ENCODE measurements around the gene GALNT9.

Gene GALNT9

DNA sequence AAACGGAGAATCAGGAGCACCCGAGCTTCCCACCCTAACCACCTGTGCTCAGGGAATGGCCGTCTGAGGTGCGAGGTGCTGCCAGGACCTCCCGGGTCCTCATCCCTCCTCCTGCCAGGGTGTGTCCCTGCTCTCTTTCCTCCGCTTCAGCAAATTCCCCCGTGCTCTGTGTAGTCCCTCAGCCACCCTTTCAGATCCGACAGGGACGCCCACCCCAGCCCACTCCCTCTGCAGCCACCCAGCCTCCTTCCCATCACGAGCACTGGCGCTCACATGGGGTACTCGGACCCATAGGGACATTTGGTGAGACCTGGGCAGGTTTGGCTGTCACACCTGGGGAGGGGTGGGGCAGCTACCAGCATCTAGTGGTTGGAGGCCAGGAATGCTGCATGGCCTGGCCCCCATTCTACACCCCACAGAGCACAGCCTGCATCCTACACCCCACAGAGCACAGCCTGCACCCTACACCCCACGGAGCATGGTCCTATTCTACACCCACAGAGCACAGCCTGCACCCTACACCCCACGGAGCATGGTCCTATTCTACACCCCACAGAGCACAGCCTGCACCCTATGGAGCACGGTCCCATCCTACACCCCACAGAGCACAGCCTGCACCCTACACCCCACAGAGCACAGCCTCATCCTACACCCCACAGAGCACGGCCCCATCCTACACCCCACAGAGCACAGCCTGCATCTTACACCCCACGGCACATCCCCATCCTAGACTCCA lies 12.7 kb downstream of the GALNT9 start:
- no peak overlapping the region for H3K4me3 ChIP-seq (ENCODE audit: low read depth, low read length)
- in situ Hi-C loops (cut with HindIII; ENCODE audit: low sequenced_read_pairs) = no loop called here
- TF ChIP-seq, protein P1, sequence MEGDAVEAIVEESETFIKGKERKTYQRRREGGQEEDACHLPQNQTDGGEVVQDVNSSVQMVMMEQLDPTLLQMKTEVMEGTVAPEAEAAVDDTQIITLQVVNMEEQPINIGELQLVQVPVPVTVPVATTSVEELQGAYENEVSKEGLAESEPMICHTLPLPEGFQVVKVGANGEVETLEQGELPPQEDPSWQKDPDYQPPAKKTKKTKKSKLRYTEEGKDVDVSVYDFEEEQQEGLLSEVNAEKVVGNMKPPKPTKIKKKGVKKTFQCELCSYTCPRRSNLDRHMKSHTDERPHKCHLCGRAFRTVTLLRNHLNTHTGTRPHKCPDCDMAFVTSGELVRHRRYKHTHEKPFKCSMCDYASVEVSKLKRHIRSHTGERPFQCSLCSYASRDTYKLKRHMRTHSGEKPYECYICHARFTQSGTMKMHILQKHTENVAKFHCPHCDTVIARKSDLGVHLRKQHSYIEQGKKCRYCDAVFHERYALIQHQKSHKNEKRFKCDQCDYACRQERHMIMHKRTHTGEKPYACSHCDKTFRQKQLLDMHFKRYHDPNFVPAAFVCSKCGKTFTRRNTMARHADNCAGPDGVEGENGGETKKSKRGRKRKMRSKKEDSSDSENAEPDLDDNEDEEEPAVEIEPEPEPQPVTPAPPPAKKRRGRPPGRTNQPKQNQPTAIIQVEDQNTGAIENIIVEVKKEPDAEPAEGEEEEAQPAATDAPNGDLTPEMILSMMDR (IDR thresholded peaks at IDR 0.05; ENCODE audit: low read depth, low read length, missing control alignments) = no peak
- no peak for DNase-seq (ENCODE audit: low read depth)

GRCh38 chr12:132315951-132316350 lies 13.4 kb downstream of the GALNT9 start:
- in situ Hi-C loops (cut with HindIII; ENCODE audit: low sequenced_read_pairs) = no loop called here
- no peak for DNase-seq (ENCODE audit: low read depth)
- no peak overlapping the region for H3K4me3 ChIP-seq (ENCODE audit: low read depth, low read length)
- TF ChIP-seq, protein P1 (IDR thresholded peaks at IDR 0.05; ENCODE audit: low read depth, low read length, missing control alignments) = no peak

DNA sequence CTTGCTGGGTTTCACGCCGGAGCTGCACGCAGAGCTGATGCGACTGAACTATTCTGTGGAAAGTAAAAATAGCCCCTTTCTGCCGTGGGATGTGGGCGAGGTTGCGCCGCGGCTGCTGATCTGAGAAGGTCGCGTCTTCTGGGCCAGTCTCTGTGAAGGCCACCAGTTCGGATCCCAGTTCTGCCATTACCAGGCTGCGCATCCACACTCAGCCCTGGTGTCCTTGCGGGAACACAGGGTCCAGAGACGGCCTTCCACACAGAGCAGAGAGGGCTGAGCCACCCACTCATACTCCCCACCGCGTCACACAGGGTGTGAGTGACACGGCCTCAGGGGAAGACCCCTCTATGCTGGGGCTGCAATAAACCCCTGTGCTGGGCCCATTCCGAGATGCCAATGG lies 13.9 kb downstream of the GALNT9 start:
- no peak for DNase-seq (ENCODE audit: low read depth)
- TF ChIP-seq, protein P1 (IDR thresholded peaks at IDR 0.05; ENCODE audit: low read depth, low read length, missing control alignments) = no peak
- H3K4me3 ChIP-seq (ENCODE audit: low read depth, low read length) = no peak overlapping the region
- in situ Hi-C loops (cut with HindIII; ENCODE audit: low sequenced_read_pairs) = no loop called here

- TF ChIP-seq, protein P1 (IDR thresholded peaks at IDR 0.05; ENCODE audit: low read depth, low read length, missing control alignments) = no peak
- in situ Hi-C loops (cut with HindIII; ENCODE audit: low sequenced_read_pairs) = no loop called here
- H3K4me3 ChIP-seq (ENCODE audit: low read depth, low read length) = no peak overlapping the region
- DNase-seq (ENCODE audit: low read depth) = no peak
These were observed 14.7 kb downstream of the GALNT9 start for GRCh38 chr12:132314516-132315233.

DNA sequence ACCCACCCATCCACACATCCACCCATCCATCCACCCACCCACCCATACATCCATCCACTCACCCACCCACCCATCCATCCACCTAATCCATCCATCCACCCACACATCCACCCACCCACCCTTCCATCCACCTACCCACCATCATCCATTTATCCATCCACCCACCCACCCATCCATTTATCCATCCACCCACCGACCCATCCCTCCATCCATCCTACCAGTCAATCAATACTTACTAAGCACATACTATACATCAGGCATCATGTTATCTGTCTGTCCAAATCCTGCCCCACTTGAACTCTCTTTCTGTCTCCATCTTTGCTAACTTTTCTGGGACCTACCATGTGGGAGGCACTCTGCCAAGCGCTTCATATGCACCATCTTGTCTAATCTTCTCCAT lies 15.4 kb downstream of the GALNT9 start:
- DNase-seq (ENCODE audit: low read depth) = no peak
- TF ChIP-seq, protein P1 (IDR thresholded peaks at IDR 0.05; ENCODE audit: low read depth, low read length, missing control alignments) = no peak
- in situ Hi-C loops (cut with HindIII; ENCODE audit: low sequenced_read_pairs) = no loop called here

GRCh38 chr12:132313182-132313581 lies 16.2 kb downstream of the GALNT9 start:
- in situ Hi-C loops (cut with HindIII; ENCODE audit: low sequenced_read_pairs) = no loop called here
- H3K4me3 ChIP-seq (ENCODE audit: low read depth, low read length) = no peak overlapping the region
- no peak for DNase-seq (ENCODE audit: low read depth)
- TF ChIP-seq, protein P1 (IDR thresholded peaks at IDR 0.05; ENCODE audit: low read depth, low read length, missing control alignments) = no peak

More for the DNA sequence above, 15.4 kb downstream of the GALNT9 start:
- no peak overlapping the region for H3K4me3 ChIP-seq (ENCODE audit: low read depth, low read length)
